Measurements from ENCODE around the gene SOX8.

DNA sequence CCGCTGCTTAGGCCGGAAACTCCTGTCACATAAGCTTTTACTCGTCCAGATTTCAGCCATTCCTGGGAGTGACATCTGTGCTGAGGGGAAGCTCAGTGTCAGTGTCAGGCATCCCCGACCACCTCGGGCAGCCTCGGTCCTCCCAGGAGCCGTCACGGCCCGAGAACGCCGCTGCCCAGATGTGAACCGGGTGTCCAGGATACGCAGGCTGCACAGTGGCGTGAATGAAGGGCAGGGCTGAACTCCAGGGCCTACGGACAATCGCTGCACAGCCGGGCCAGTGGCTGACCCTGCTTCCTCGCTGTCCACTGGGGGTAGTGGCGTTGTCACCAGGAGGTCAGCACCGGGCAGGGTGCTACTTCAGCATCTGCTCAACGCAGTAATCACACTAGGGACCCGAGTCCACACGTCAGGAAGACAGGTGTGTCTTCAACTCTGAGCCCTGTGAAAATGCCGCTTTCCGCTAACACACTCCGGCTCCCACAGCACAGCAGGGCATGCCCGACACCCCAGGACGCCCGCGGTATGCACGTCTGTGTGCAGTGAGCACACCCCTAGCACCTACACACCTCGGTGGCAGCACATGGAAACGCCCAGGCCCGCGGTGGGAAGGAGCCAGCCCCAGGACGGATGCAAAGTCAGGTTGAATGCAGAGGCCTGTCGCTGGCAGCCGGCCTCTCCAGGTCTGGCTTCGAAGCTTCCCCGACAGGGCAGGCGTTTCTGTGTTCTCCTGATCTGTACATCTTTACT, 13.8 kb upstream of the SOX8 start:
- TF ChIP-seq, protein P1, sequence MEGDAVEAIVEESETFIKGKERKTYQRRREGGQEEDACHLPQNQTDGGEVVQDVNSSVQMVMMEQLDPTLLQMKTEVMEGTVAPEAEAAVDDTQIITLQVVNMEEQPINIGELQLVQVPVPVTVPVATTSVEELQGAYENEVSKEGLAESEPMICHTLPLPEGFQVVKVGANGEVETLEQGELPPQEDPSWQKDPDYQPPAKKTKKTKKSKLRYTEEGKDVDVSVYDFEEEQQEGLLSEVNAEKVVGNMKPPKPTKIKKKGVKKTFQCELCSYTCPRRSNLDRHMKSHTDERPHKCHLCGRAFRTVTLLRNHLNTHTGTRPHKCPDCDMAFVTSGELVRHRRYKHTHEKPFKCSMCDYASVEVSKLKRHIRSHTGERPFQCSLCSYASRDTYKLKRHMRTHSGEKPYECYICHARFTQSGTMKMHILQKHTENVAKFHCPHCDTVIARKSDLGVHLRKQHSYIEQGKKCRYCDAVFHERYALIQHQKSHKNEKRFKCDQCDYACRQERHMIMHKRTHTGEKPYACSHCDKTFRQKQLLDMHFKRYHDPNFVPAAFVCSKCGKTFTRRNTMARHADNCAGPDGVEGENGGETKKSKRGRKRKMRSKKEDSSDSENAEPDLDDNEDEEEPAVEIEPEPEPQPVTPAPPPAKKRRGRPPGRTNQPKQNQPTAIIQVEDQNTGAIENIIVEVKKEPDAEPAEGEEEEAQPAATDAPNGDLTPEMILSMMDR (conservative IDR thresholded peaks at IDR 0.05 in 1 of 2, IDR thresholded peaks at IDR 0.05 in 1 of 2; ENCODE audit: low read depth in 1 of 2, low read length in 2 of 2) = no peak
- no peak for TF ChIP-seq EZH2 (IDR thresholded peaks at IDR 0.05; ENCODE audit: low read length, missing control alignments)

Measured in fibroblast of lung (primary cell).